HG03103 (cell line): ENCODE results near the gene DCAF5.

ENCODE experiments used
- ATAC-seq: cut with Tn5 transposase; IDR thresholded peaks from one replicate; pipeline ENCODE4 v1.9.1; 2021; ENCODE audit warnings: low read depth; ENCODE audit not compliant: unreplicated experiment

The DCAF5 gene

DNA sequence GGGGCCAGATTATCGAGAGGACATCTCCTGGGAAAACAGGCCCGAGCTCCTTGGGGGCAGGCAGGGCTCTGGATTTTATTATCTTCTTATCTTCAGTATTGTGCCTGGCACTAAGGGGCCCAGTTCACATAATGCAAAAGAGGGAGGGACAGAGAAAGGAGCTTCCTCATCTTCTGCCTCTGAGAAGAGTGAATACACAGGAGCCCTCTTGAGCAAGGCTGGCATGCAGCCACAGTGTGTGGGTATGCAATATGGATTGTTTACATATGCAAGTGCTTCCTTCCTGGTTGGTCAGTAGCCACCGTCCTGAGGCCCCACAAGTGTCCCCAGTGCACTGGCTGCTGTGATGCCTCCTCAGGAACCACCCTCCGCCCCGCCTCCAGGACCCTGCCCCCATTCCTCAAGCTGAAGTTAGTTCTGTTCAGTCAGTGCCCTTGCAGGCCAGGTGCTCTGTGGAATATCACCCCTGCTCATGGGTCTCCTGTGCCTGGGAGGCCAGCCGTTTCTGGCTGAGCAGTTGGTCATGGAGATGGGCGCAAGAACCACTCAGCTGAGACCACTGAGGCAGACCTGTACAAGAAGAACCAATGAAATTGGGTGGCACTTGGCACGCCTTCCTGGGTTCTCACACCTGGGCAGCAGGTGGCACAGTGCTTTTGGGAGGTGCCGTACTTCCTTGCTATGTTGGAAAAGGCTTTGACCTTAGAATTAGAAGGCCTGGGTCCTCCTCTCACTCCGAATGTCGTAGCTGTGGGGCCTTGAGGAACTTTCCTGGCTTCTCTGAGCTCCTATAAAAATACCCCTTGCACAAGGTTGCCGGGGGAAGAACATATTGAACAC is 138.8 kb downstream of the DCAF5 start:
- no peak for ATAC-seq

DNA sequence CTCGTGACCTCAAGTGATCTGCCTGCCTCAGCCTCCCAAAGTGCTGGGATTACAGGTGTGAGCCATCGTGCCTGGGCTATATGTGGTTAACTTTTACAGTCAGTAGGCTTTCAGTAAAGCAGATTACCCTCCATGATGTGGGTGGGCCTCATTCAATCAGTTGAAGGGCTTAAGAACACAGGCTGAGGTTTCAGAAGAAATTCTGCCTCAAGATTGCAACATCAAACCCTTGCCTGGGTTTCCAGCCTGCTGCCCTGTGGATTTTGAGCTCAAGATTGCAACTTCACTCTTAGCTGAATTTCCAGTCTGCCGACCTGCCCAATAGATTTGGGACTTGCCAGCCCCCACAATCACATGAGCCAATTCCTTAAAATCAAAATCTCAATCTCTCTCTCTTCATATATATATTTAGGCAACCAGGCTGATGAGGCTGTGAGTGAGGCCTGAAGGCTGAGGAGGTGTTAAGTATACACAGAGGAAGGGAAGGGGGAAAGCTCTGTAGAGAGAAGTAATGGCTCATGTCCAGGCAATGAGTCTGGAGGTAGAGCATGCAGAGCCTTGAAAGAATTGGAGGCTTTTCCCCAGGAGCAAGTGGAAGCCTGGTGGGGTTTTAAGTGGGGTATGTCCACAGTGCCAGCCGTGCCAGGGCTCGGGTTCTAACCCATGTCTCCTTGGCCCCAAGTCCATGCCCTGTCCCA is 140.5 kb downstream of the DCAF5 start:
- ATAC-seq, result no peak

DNA sequence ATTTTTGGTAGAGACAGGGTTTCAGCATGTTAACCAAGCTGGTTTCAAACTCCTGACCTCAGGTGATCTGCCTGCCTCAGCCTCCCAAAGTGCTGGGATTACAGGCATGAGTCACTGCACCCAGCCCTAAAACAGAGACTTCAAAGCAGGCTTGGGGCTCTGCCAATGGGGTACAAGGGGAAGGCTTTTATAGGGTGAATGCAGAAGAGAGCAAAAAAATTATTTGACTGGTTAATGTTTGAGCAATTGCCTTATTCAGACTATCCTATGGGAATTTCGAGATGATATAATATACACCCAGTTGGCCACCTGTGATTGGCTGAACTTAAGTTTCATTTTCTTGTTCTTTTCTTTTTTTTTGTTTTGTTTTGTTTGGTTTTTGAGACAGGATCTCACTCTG is 142.3 kb downstream of the DCAF5 start:
- no peak for ATAC-seq

DNA sequence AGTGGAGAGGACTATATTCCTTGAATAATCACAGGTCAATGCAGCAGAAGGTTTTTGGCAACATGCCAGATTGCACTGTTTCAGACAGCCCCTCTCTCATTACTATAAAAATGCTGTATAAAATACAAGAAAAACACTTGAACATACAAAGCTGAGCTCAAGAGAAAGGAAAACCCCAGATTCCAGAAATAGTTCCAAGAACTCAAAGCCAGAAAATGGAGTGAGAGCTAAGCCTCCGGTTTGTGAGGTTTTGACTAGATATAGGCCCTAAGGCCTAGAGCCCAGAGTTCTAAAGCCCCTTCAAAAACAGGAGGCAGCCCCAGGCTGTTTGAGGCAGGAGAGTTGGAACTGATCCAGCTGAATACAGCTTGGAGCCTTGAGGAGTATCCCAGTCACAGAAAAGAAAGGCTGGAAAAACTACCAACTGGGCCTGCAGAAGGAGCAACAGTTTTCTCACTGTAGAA is 144.5 kb downstream of the DCAF5 start:
- no peak for ATAC-seq

GRCh38 chr14:69006346-69006745 is 146.6 kb downstream of the DCAF5 start:
- no peak for ATAC-seq

GRCh38 chr14:69005432-69006148 is 147.3 kb downstream of the DCAF5 start:
- ATAC-seq, result no peak

GRCh38 chr14:69004731-69005431 is 148.0 kb downstream of the DCAF5 start:
- ATAC-seq, result no peak

- ATAC-seq, result no peak
Observed at GRCh38 chr14:69003626-69004025, 149.3 kb downstream of the DCAF5 start.

GRCh38 chr14:69002069-69002468 is 150.8 kb downstream of the DCAF5 start:
- ATAC-seq, result no peak

DNA sequence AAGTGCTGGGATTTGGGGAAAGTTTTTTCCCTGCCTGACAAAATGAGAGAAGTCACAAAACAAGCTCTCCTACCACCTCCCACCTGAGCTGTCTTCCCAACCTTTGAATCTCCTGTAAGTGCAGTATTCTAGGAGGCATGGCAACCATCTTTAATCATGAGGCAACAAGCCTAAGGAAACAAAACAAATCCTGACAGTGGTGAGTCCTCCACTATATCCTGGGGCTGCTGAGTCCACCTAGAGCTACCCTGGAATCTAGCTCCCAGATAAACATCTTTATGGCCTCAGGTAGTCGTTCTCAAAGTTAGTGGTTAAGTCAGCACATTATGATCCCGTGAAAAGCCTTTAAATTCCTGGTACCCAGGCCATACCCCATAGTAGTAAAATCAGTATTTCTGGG is 151.5 kb downstream of the DCAF5 start:
- no peak for ATAC-seq
